Measurements from ENCODE around the gene SMYD3.

- TF ChIP-seq TCF12 (IDR thresholded peaks at IDR 0.05; ENCODE audit: low read depth, low read length) (no peak), CEBPZ (IDR thresholded peaks at IDR 0.05; ENCODE audit: low read depth, low read length) (no peak), TCF3 (IDR thresholded peaks at IDR 0.05; ENCODE audit: borderline replicate concordance, insufficient read depth, low read depth, low read length) (no peak)
Observed at GRCh38 chr1:246002725-246003441, 504.2 kb downstream of the SMYD3 start.
